Middle frontal gyrus (tissue), 1 donor: ENCODE data around the gene MUS81.
"Not testable (repeated sequence)": the region's sequence is repeated elsewhere in the genome, so short reads cannot be mapped to it uniquely, and the experiment has no call there.

Experiments
- DNase-seq: peaks from one replicate; pipeline ENCODE4 v3.0.0-alpha.2; 2015; ENCODE audit warnings: low spot score; ENCODE audit errors: extremely low spot score

Gene MUS81

DNA sequence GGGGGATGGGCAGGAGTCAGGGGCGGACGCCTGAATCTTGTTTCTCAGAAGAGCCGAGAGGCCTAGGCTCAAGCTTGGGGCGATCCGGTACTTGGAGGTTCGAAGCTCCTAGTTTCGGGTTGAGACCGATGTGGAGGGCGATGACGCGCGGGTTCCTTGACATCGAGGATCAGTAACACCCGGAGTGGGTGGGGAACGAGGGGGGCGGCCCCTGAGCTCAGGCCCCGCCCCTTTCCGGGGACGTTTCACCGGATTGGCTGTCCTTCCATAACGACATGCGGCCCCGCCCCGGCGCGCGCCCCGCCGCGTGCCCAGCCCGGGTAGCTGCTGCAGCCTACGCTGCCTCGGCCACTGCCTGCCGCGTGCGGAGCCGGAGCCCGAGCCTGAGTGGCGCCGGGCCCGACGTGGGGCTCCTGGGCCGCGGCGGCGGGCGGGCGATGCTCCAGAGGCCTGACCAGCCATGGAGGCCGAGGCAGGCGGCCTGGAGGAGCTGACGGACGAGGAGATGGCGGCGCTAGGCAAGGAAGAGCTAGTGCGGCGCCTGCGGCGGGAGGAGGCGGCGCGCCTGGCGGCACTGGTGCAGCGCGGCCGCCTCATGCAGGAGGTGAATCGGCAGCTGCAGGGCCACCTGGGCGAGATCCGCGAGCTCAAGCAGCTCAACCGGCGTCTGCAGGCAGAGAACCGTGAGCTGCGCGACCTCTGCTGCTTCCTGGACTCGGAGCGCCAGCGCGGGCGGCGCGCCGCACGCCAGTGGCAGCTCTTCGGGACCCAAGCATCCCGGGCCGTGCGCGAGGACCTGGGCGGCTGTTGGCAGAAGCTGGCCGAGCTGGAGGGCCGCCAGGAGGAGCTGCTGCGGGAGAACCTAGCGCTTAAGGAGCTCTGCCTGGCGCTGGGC, 30.3 kb downstream of the MUS81 start, which contains the start of gene CCDC85B:
TSS of gene CCDC85B (plus strand) at position 350 of the 895 bp plus-strand sequence. CDS start at position 461, 111 bp downstream.
- peak; percentile 97 for DNase-seq

DNA sequence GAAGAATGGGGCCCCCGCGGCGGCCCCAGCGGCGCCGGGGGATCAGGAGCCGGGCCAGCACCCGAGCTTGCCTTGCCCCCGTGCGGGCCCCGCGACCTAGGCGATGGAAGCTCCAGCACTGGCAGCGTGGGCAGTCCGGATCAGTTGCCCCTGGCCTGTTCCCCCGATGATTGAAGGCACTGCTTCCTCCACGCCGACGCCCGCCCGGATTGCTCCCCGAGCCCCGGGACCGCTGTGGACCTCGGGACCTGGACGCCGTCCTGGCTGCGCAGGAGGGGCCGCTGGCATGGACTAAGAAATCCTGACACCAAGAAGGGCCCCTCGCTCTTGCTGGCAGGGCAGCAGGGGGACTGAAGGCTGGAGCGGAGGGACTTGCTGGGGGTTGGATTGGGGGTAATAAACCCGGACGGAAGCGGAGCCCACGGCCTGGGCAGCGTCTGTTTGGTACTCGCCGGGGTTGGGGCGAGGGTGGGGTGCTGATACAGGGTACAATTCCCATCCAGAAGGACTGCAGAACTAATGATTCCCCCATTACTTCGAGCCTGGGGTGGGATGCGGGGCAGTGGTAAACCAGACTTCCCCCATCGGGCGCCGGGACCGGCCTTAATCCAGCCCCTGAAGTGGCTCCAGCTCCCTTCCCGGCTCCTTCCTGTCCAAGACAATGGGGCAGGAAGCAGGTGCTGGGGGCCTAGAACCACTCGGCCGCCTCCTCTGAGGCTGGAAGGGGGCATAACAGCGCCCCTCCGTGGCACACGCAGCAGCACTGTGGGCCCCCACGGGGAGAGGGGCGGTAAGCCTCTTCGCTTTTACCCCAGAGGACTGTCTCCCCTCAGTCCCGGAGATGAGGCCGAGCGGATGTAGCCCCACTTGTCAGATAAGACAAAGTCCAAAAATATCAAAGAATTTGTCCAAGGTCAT, 31.2 kb downstream of the MUS81 start:
- no peak for DNase-seq

- not testable (repeated sequence) for DNase-seq
Observed at GRCh38 chr11:65892137-65892540, 31.9 kb downstream of the MUS81 start.

DNA sequence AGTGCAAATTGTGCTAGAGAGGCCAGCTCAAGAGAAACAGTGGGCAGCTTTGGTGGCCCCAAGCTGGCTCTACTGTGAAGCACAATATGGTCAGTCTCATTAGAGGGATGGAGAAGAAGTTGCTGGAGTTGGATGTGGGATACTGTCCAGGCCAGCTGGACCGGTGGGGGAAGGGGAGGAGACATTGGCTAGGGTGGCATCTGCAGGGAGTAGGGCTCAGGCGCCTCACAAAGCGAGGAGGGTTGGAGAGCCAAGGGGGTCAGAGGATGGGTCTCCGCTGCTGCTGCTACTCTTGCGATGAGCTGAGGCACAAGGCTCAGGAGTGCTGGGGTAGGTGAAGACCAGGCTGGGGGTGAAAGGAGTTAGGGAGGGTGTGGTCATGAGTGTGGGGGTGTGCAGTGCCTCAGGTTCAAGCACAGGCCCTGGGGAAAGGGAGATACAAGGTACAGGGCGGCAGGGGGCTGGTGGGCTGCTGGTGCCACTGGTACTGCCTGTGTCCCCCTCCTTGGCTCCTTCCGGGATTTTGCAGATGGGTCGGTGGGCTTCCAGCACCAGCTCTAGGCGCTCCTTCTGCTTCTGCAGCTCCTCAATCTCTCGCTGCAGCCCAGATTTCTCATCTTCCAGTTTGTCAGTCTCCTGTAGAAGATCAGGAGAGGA, 32.6 kb downstream of the MUS81 start:
- no peak for DNase-seq

- no peak for DNase-seq
Observed at GRCh38 chr11:65894034-65894591, 33.9 kb downstream of the MUS81 start.

GRCh38 chr11:65895482-65895981, 35.3 kb downstream of the MUS81 start:
- no peak for DNase-seq

DNA sequence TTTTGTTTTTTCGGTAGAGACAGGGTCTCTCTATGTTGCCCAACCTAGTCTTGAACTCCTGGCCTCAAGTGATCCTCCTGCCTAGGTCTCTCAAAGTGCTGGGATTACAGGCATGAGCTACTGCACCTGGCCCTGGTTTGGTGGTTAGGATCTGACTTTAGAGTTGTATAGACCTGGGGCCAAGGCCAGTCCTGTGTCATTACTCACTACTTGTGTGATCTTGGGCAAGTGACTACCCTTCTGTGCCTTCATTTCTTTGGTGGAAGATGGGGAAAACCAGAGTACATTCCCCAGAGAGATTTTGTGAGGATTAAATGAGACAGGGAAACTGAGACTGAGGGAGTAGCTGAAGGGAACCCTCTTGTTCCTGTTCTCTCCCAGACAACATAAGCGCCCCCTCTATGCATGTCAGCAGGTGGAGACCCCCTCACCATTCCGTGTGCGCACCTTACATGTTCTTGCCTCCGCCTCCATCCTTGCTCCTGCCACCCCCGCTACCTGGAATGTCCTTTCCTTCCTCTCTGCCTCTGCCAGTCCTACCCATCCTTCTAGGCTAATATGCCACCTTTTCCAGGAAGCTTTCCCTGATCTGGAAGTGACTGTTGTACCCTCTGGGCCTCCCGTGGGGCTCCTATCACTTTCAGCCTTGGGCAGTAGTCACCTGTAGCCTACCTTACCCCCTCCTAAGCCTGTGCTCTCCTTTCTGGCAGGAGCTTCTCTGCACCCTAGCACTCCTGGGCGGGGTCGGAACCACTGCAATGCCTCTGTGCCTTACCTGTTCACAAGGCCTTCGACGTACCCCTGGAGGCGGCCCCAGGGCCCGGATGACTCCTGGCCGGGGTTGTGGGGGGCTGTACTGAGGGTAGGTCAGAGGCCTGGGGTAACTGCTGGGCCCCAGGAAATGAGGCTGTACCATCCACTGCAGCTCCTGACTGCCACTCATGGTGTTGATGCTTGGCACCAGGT, 36.1 kb downstream of the MUS81 start:
- DNase-seq: no peak

DNA sequence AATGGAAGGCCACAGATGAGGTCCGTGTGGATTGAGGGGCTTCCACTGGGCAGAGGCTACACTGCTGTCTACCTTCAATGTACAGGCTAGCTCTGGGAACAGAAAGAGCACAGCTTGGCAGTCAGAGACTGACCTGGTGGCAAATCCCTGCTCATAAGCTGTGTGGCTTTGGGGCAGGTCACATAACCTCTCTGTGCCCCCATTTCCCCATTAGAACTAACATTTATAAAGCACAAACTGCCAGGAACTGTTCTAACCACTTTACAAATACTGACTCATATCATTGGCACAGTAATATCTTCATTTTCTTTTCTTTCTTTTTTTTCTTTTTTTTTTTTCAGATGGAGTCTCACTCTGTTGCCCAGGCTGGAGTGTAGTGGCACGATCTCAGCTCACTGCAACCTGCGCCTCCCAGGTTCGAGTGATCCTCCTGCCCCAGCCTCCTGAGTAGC, 36.8 kb downstream of the MUS81 start:
- no peak for DNase-seq

DNA sequence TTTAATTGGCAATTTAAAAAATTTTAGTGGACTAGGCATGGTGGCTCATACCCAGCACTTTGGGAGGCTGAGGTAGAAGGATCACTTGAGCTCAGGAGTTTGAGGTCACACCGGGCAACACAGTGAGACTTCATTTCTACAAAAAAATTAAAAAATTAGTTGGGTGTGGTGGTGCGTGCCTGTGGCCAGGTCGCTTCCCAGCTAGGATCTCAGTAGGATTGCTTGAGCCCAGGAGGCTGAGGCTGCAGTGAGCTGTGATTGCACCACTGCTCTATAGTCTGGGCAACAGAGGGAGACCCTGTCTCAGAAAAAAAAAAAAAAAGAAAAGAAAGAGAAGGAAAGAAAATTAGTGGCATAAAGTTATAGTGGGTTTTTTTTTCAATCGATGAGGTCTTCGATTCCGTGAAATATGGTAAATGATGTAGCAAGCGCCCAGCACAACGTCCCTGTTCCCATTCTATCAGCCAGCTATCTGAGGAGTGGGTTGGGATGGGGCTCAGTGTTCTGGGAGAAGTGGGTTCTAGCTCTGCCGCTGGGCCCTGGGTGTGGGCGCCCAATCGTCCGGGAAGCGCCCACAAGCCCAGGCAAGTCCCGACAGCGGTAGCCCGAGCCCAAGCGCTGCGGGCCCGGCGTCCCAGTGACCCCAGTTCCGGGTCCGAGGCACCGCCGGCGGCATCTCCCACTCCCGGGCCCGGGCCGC, 38.6 kb downstream of the MUS81 start:
- DNase-seq: no peak

GRCh38 chr11:65899356-65900124, 39.3 kb downstream of the MUS81 start:
- DNase-seq: no peak

GRCh38 chr11:65900125-65900898, 40.1 kb downstream of the MUS81 start, which contains the start of gene FOSL1:
FOSL1 (minus strand) TSS chr11:65900388; CDS start chr11:65900339, 49 bp downstream.
- no peak for DNase-seq

GRCh38 chr11:65900899-65901180, 40.6 kb downstream of the MUS81 start:
- DNase-seq: no peak

DNA sequence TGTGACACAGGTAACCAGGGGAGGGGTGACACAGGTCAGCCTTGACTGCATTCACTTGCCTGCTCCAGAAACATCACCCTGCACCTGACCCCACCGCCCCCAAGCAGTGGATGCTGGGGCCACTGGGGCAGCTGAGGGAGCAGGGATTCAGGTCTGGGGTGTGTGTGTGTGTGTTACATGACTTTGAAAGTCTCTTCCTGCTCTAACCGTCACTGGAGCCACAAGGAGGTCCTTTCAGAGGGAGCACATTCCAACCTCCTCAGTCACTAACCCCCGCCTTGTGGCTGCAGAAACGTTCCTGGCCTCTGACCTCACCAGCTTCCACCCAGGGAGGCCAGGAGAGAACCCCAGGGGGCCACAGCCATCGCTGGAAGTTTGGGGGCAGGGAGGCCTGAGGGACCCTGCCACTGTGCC, 42.8 kb downstream of the MUS81 start:
- DNase-seq: no peak

DNA sequence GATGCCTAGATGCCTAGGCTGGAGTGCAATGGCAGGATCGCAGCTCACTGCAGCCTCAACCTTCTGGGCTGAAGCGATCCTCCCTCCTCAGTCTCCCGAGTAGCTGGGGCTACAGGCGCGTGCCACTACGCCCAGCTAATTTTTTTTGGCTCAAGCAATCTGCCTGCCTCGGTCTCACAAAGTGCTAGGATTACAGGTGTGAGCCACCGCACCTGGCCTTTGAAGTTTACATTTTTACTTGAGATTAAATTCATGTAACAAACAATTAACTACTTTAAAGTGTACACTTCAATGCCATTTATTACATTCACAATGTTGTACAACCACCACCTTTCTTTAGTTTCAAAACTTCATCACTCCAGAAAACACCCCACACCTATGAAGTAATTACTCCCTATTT, 43.5 kb downstream of the MUS81 start:
- DNase-seq: no peak

GRCh38 chr11:65906602-65907001, 46.4 kb downstream of the MUS81 start:
- DNase-seq: no peak

GRCh38 chr11:65907878-65908277, 47.6 kb downstream of the MUS81 start:
- DNase-seq: no peak

DNA sequence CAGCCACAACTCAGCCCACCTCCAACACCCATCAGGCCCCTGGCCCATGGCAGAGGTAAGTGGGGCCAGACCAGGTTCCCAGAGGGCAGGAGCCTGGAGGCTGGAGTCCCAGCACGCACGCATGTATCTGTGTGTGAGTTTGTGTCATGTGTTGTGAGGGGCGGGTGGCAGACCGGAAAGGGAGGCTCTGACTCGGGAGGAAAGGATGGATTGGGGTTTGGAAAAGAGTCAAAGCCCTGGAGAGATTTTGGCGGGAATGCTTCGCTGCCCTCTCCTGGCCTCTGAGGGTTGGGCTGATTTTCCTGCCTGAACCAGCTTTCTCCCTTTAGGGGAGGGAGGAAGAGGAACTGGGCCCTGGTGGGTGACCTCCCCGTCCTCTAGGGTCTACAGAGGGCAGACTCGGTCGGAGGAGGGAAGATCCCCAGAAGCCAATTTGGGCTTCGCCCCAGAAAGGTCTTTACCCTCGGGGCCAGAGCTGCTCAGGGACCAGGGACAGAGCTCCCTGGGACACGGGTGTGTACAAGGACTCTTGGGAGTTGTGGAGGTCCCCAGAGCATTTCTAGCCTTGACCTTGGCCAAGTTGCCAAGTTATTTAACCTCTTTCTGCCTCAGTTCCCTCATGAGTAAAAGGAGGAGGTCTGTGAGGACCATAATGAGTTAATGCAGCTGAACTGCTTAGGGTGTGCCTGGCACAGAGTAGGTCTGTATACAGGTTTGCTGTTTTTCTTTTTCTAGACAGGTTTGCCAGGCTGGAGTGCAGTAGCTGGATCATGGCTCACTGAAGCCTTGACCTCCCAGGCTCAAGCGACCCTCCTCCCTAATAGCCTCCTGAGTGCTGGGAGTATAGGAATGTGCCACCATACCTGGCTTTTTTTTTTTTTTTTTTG, 51.7 kb downstream of the MUS81 start:
- DNase-seq: no peak
